Left lung (tissue), 10 donors: ENCODE measurements around the gene PALMD. TPM values are rescaled to one million over a fixed set of nuclear protein-coding genes. Genes with fewer than 3 reads are reported as not detected.
A peak's percentile ranks its signal among the peaks of the same experiment; 100 is the strongest.

Source experiments
- ATAC-seq: fragments of 200-7000 bp; cut with Tn5 transposase; one replicate; pipeline ENCODE4 v1.9.1; 2020; ENCODE audit warnings: moderate library complexity
- DNase-seq, 4 donors: peaks; one replicate each; pipeline ENCODE4 v3.0.0-alpha.2; 2013 to 2020
- H3K27ac ChIP-seq, 2 donors: fragments of 200-600 bp; sonication (generic) in 1 of 2; one replicate each; pipeline versions ENCODE4 v1.5.0 to v1.8.0; 2020 to 2021
- H3K27me3 ChIP-seq, 2 donors: fragments of 200-600 bp; sonication (generic) in 1 of 2; one replicate each; pipeline versions ENCODE4 v1.5.0 to v1.8.0; 2020 to 2021
- H3K36me3 ChIP-seq, 2 donors: fragments of 200-600 bp; sonication (generic) in 1 of 2; one replicate each; pipeline versions ENCODE4 v1.5.0 to v1.8.0; 2020 to 2021
- H3K4me1 ChIP-seq, 2 donors: fragments of 200-600 bp; one replicate each; pipeline ENCODE4 v1.8.0; 2021
- H3K4me3 ChIP-seq, 2 donors: fragments of 200-600 bp; sonication (generic) in 1 of 2; one replicate each; pipeline versions ENCODE4 v1.5.0 to v1.8.0; 2020 to 2021; ENCODE audit warnings: mild to moderate bottlenecking in 1 of 2
- H3K9me3 ChIP-seq, 2 donors: fragments of 200-600 bp; sonication (generic) in 1 of 2; one replicate each; pipeline versions ENCODE4 v1.5.0 to v1.8.0; 2020 to 2021
- CTCF ChIP-seq, 2 donors: fragments of 200-600 bp; sonication (generic) in 1 of 2; IDR thresholded peaks; one replicate each; pipeline versions ENCODE4 v1.5.0 to v1.8.0; 2021; ENCODE audit warnings: antibody characterized with exemption in 2 of 2
- intact Hi-C, 2 donors: fragments of 100-400 bp; cut with DNase I; formaldehyde crosslinking; loops; one replicate each; pipeline versions ENCODE4 v1.11.2 to v1.14.2; 2022
- polyA plus RNA-seq, 6 donors: library from polyadenylated mRNA; unstranded; fragments of 120-200 nt; gene quantifications; one replicate each; pipeline ENCODE4 v1.2.1, GENCODE V29; 2013; ENCODE audit not compliant: insufficient read length in 6 of 6
- total RNA-seq, 2 donors: library from RNA; stranded (reverse); fragmentation: NEBNext Ultra II Directional; extraction: Animal tissue kit (Norgen Biotek cat#: 25700); gene quantifications; one replicate each; pipeline ENCODE4 v1.2.1, GENCODE V29; 2021
- donor health status: DM: no; HTN: yes; CAD: no.
- donor health status: DM: no; HTN: no; CAD: no.

The PALMD gene
- total and polyA plus RNA-seq, 8 donors, result 14.3 to 29.9 (median 26.1) TPM

- DNase-seq, result no peak
- H3K36me3 ChIP-seq, result peaks cover 0 to 4% of the 10 kb centered on the region in 2 donors
- H3K4me1 ChIP-seq, result no peaks in the 10 kb centered on the region
- no peaks in the 10 kb centered on the region for H3K27me3 ChIP-seq
- ATAC-seq, result no peak
- H3K9me3 ChIP-seq, result no peaks in the 10 kb centered on the region
- no peak overlapping the region for H3K27ac ChIP-seq
- intact Hi-C loops, result no loop called here
- no peak for TF ChIP-seq CTCF (IDR thresholded peaks at IDR 0.05)
- H3K4me3 ChIP-seq, result no peak overlapping the region
Measured at GRCh38 chr1:99723251-99723650, 77.3 kb downstream of the PALMD start.

GRCh38 chr1:99725996-99726395, 80.1 kb downstream of the PALMD start:
- no peak for ATAC-seq
- intact Hi-C loops, result no loop called here
- TF ChIP-seq CTCF (IDR thresholded peaks at IDR 0.05), result no peak
- Histone ChIP-seq H3K27ac (no peak overlapping the region), H3K4me3 (no peak overlapping the region), H3K36me3 (no peaks in the 10 kb centered on the region), H3K27me3 (no peaks in the 10 kb centered on the region), H3K9me3 (no peaks in the 10 kb centered on the region), H3K4me1 (no peaks in the 10 kb centered on the region)
- DNase-seq, result no peak

- Histone ChIP-seq H3K36me3 (no peaks in the 10 kb centered on the region), H3K4me1 (no peaks in the 10 kb centered on the region), H3K27ac (no peak overlapping the region), H3K4me3 (no peak overlapping the region), H3K27me3 (no peaks in the 10 kb centered on the region), H3K9me3 (no peaks in the 10 kb centered on the region)
- ATAC-seq (no peak), DNase-seq (no peak)
- TF ChIP-seq CTCF (IDR thresholded peaks at IDR 0.05), result no peak
- intact Hi-C loops, result no loop called here
Measured at GRCh38 chr1:99726407-99726806, 80.5 kb downstream of the PALMD start.

- intact Hi-C loops, result no loop called here
- ATAC-seq, result no peak
- no peaks in the 10 kb centered on the region for H3K9me3 ChIP-seq
Measured at GRCh38 chr1:99726818-99727217, 80.9 kb downstream of the PALMD start.

GRCh38 chr1:99727575-99728185, 81.8 kb downstream of the PALMD start:
- no peak for DNase-seq
- no peak for TF ChIP-seq CTCF (IDR thresholded peaks at IDR 0.05)
- H3K27ac ChIP-seq, result peak overlapping the region in 1 of 2 donors; percentile 9
- intact Hi-C loops, result no loop called here
- no peaks in the 10 kb centered on the region for H3K9me3 ChIP-seq
- no peaks in the 10 kb centered on the region for H3K4me1 ChIP-seq
- H3K4me3 ChIP-seq, result no peak overlapping the region
- H3K36me3 ChIP-seq, result no peaks in the 10 kb centered on the region
- ATAC-seq, result peak; percentile 30
- H3K27me3 ChIP-seq, result no peaks in the 10 kb centered on the region

More at GRCh38 chr1:99726818-99727217, 80.9 kb downstream of the PALMD start:
- no peak for DNase-seq
- Histone ChIP-seq H3K4me3 (no peak overlapping the region), H3K27me3 (no peaks in the 10 kb centered on the region), H3K4me1 (no peaks in the 10 kb centered on the region), H3K36me3 (no peaks in the 10 kb centered on the region), H3K27ac (no peak overlapping the region)
- TF ChIP-seq CTCF (IDR thresholded peaks at IDR 0.05), result no peak
